DND-41 (cell line): ENCODE measurements around the gene SCN2A.

Experiments used
- EZH2 ChIP-seq: IDR thresholded peaks from 3 replicates; pipeline ENCODE4 v1.6.1; 2012; ENCODE audit warnings: borderline replicate concordance, low read depth, mild to moderate bottlenecking, moderate library complexity, low read length, inconsistent platforms; ENCODE audit not compliant: severe bottlenecking
- TF ChIP-seq, protein P1 (sequence below): IDR thresholded peaks from 2 replicates; pipeline ENCODE4 v1.5.1; 2012; ENCODE audit warnings: borderline replicate concordance, low read length, moderate library complexity, mild to moderate bottlenecking; ENCODE audit not compliant: poor library complexity, severe bottlenecking; ENCODE audit errors: extremely low read depth

DNA sequence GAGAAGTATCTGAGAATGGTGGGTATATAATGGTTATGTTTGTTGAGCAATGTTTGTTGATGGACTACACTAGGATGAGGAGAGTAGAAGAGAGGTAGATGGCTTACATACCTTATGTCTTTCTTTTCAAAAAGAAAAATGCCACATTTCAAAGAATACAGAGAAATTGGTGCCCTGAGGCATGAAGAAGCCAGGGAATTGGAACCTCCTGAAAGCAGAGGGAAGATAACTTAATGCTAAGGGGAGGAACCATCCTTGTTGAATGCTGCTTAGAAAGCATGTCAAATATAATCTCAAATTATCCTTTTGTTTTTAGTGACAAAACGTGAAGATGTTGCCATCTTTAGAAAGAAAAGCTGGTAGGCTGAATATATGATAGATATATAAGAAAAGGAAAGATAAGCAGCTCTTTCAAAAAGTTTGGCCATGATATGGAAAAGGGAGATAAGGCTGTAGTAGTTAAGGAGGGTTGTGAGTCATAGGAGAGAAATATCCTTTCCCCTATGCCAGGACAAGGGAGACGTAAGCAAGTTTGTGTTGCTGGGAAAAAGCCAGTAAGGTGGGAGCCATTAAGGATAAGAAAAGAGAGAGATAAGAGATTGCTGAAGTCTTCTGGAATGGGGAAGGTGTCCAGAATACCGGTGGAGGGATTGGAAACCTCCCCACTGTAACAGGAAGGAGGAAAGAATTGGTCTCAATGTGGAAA is 66.3 kb downstream of the SCN2A start:
- TF ChIP-seq, protein P1, sequence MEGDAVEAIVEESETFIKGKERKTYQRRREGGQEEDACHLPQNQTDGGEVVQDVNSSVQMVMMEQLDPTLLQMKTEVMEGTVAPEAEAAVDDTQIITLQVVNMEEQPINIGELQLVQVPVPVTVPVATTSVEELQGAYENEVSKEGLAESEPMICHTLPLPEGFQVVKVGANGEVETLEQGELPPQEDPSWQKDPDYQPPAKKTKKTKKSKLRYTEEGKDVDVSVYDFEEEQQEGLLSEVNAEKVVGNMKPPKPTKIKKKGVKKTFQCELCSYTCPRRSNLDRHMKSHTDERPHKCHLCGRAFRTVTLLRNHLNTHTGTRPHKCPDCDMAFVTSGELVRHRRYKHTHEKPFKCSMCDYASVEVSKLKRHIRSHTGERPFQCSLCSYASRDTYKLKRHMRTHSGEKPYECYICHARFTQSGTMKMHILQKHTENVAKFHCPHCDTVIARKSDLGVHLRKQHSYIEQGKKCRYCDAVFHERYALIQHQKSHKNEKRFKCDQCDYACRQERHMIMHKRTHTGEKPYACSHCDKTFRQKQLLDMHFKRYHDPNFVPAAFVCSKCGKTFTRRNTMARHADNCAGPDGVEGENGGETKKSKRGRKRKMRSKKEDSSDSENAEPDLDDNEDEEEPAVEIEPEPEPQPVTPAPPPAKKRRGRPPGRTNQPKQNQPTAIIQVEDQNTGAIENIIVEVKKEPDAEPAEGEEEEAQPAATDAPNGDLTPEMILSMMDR = no peak
- no peak for TF ChIP-seq EZH2
